HUES48 (cell line): ENCODE data around the gene BORCS8.
"Not testable (repeated sequence)": the region's sequence is repeated elsewhere in the genome, so short reads cannot be mapped to it uniquely, and the experiment has no call there.

ENCODE experiments used
- H3K27ac ChIP-seq: one replicate; pipeline ENCODE4 v1.7.0; 2013; ENCODE audit warnings: low read depth, low read length, inconsistent platforms
- H3K27me3 ChIP-seq: 2 replicates; pipeline ENCODE4 v1.6.1; 2013; ENCODE audit warnings: mild to moderate bottlenecking, low read length; ENCODE audit not compliant: control insufficient read depth, insufficient read depth
- H3K36me3 ChIP-seq: 2 replicates; pipeline ENCODE4 v1.6.1; 2013; ENCODE audit warnings: low read length; ENCODE audit not compliant: control insufficient read depth, insufficient read depth
- H3K4me1 ChIP-seq: 2 replicates; pipeline ENCODE4 v1.6.1; 2013; ENCODE audit warnings: mild to moderate bottlenecking, low read length; ENCODE audit not compliant: control insufficient read depth, insufficient read depth
- H3K4me3 ChIP-seq: 2 replicates; pipeline ENCODE4 v1.5.1; 2013; ENCODE audit warnings: mild to moderate bottlenecking, low read depth, low read length
- H3K9ac ChIP-seq: 2 replicates; pipeline ENCODE4 v1.6.1; 2013; ENCODE audit warnings: mild to moderate bottlenecking, low read depth, low read length, moderate library complexity
- H3K9me3 ChIP-seq: 2 replicates; pipeline ENCODE4 v1.6.1; 2013; ENCODE audit warnings: low read length; ENCODE audit not compliant: control insufficient read depth, insufficient read depth

The BORCS8 gene

DNA sequence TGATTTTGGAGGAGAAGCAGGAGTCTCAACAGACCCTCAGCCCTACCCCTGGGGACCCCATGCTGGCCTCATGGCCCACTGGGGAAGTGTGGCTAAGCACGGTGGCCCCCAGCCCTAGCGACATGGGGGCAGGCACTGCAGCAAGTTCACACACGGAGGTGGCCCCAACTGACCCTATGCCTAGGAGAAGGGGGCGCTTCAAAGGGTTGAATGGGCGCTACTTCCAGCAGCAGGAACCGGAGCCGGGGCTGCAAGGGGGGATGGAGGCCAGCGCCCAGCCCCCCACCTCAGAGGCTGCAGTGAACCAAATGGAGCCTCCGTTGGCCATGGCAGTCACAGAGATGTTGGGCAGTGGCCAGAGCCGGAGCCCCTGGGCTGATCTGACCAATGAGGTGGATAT, 34.7 kb upstream of the BORCS8 start:
- H3K27me3 ChIP-seq = peaks cover 31% of the 10 kb centered on the region
- no peaks in the 10 kb centered on the region for H3K4me1 ChIP-seq
- H3K36me3 ChIP-seq = no peaks in the 10 kb centered on the region
- H3K27ac ChIP-seq = no peak overlapping the region
- H3K4me3 ChIP-seq = no peak overlapping the region
- H3K9me3 ChIP-seq = no peaks in the 10 kb centered on the region
- no peak overlapping the region for H3K9ac ChIP-seq

DNA sequence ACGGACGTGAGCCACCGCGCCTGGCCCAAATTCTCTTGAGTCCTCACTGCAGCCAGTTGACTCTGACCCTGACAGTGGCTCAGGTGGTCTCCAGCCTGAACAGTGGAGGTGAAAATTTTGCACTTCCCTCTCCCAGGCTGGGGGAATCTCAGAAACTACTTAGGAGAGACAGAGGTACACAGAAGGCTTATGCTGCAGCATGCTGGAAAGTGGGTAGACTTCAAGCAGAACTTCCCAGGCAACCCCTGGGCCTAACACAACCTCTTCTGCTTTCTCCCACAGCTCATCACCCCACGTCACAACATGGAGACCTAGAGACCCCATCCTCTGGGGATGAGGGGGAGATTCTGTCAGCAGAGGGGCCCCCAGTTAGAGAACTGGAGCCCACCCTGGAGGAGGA, 34.3 kb upstream of the BORCS8 start:
- no peak overlapping the region for H3K27ac ChIP-seq
- H3K4me1 ChIP-seq = no peaks in the 10 kb centered on the region
- H3K4me3 ChIP-seq = no peak overlapping the region
- H3K9me3 ChIP-seq = no peaks in the 10 kb centered on the region
- H3K36me3 ChIP-seq = no peaks in the 10 kb centered on the region
- H3K9ac ChIP-seq = no peak overlapping the region
- peaks cover 31% of the 10 kb centered on the region for H3K27me3 ChIP-seq

DNA sequence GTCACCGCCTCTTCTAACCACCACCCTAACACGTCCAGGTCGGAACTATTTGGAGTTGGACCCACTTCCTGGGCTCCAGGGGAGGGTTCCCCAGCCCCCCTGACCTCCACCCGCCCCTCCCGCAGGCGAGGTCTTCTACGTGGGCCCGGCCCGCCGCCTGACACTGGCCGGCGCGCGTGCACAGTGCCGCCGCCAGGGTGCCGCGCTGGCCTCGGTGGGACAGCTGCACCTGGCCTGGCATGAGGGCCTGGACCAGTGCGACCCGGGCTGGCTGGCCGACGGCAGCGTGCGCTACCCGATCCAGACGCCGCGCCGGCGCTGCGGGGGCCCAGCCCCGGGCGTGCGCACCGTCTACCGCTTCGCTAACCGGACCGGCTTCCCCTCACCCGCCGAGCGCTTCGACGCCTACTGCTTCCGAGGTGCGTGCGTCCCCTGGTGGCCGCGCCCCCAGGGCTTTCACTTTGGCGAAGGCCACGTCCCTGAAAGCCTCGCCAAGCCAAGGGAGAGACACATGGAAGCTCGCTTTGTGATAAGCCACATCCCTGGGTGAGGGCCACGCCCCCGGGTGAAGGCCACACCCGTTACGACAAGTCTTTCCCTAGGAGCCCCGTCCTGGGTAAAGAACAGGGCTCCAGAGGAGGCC, 33.0 kb upstream of the BORCS8 start:
- no peaks in the 10 kb centered on the region for H3K36me3 ChIP-seq
- no peaks in the 10 kb centered on the region for H3K9me3 ChIP-seq
- peak overlapping the region; percentile 59 for H3K4me3 ChIP-seq
- no peak overlapping the region for H3K27ac ChIP-seq
- H3K4me1 ChIP-seq = no peaks in the 10 kb centered on the region
- H3K9ac ChIP-seq = no peak overlapping the region
- peaks cover 31% of the 10 kb centered on the region for H3K27me3 ChIP-seq

DNA sequence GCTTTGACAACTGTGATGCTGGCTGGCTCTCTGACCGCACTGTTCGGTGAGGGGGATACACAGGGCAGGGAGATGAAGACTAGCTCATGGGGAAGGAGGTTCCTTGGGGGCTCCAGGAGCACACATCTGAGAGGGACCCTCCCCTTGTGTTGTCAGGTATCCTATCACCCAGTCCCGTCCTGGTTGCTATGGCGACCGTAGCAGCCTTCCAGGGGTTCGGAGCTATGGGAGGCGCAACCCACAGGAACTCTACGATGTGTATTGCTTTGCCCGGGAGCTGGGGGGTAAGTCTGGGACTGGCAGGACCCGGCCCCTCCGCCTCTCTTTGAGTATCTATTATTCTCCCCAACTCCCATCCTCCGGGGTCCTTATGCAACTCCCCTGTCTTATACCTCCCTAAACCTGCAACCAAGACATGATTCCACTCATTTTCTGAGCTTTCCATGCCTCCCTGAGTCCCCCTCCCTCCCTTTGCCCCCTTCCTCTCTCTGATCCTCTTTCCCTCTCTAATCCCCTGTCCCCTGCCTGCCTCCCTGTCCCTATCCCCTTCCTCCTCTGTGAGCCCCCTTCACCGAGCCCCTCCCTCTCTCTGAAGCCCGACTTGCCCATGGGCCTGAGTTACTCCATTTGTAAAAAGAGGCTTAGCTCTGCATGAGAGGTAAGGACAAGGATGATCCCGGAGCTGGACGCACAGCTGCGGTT, 32.3 kb upstream of the BORCS8 start:
- no peaks in the 10 kb centered on the region for H3K9me3 ChIP-seq
- H3K36me3 ChIP-seq = no peaks in the 10 kb centered on the region
- H3K4me3 ChIP-seq = peak overlapping the region; percentile 59
- H3K9ac ChIP-seq = no peak overlapping the region
- no peaks in the 10 kb centered on the region for H3K4me1 ChIP-seq
- H3K27me3 ChIP-seq = peaks cover 31% of the 10 kb centered on the region
- H3K27ac ChIP-seq = no peak overlapping the region

DNA sequence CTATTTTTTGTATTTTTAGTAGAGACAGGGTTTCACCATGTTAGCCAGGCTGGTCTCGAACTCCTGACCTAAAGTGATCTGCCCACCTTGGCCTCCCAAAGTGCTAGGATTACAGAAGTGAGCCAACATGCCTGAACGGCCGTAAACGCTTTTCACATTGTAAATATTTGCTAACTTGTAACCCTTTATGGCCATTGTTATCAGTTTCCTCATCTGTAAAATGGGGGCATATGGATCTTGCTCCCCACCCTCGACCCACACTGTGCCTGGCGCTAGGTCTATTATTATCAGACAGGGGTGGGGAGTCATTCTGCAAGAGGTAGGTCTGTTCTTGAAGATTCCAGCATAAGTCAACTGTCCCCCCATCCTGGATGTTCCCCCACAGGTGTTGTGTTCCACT, 31.7 kb upstream of the BORCS8 start:
- H3K9ac ChIP-seq = no peak overlapping the region
- H3K27ac ChIP-seq = no peak overlapping the region
- peaks cover 31% of the 10 kb centered on the region for H3K27me3 ChIP-seq
- no peaks in the 10 kb centered on the region for H3K9me3 ChIP-seq
- no peaks in the 10 kb centered on the region for H3K4me1 ChIP-seq
- H3K4me3 ChIP-seq = no peak overlapping the region
- H3K36me3 ChIP-seq = no peaks in the 10 kb centered on the region

DNA sequence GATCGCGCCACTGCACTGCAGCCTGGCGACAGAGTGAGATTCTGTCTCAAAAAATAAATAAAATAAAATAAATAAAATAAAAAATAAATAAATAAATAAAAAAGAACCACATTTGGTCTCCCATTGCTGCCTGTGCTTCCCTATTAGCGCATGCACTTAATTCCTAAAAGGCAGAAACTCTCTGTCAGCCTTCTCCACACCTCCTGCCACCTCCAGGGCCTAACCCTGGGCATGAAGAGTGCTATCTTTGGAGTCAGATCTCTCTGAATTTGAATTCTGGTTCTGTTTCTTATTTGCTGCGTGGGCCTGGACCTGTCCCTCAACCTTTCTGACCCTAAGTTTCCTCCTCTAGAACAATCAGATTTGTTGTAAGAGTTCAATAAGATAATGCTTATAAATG, 31.1 kb upstream of the BORCS8 start:
- H3K9ac ChIP-seq = no peak overlapping the region
- no peaks in the 10 kb centered on the region for H3K36me3 ChIP-seq
- no peak overlapping the region for H3K27ac ChIP-seq
- H3K4me1 ChIP-seq = no peaks in the 10 kb centered on the region
- H3K9me3 ChIP-seq = no peaks in the 10 kb centered on the region
- H3K4me3 ChIP-seq = no peak overlapping the region
- peaks cover 31% of the 10 kb centered on the region for H3K27me3 ChIP-seq

DNA sequence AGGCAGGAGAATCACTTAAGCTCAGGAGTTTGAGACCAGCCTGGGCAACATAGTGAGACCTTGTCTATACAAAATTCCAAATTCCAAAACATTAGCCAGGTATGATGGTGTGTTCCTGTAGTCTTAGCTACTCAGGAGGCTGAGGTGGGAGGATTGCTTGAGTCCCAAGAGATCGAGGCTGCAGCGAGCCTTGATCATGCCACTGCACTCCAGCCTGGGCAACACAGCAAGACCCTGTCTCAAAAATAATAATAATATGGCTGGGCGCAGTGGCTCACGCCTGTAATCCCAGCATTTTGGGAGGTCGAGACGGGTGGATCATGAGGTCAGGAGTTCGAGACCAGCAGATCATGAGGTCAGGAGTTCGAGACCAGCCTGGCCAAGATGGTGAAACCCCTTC, 29.0 kb upstream of the BORCS8 start:
- H3K4me1 ChIP-seq, H3K9ac ChIP-seq, H3K36me3 ChIP-seq, H3K27ac ChIP-seq, H3K4me3 ChIP-seq, H3K9me3 ChIP-seq: not testable (repeated sequence)
- H3K27me3 ChIP-seq = peaks cover 28% of the 10 kb centered on the region

DNA sequence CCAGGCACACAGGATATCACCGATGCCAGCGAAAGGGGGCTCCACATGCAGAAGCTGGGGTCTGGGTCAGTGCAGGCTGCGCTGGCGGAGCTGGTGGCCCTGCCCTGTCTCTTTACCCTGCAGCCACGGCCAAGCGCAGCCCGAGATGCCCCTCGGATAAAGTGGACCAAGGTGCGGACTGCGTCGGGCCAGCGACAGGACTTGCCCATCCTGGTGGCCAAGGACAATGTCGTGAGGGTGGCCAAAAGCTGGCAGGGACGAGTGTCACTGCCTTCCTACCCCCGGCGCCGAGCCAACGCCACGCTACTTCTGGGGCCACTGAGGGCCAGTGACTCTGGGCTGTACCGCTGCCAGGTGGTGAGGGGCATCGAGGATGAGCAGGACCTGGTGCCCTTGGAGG, 27.0 kb upstream of the BORCS8 start:
- H3K9ac ChIP-seq = no peak overlapping the region
- no peaks in the 10 kb centered on the region for H3K9me3 ChIP-seq
- no peak overlapping the region for H3K27ac ChIP-seq
- no peaks in the 10 kb centered on the region for H3K36me3 ChIP-seq
- no peak overlapping the region for H3K4me3 ChIP-seq
- H3K4me1 ChIP-seq = peaks cover 4% of the 10 kb centered on the region; the same call in 1 of the 2 replicates
- H3K27me3 ChIP-seq = peaks cover 17% of the 10 kb centered on the region

DNA sequence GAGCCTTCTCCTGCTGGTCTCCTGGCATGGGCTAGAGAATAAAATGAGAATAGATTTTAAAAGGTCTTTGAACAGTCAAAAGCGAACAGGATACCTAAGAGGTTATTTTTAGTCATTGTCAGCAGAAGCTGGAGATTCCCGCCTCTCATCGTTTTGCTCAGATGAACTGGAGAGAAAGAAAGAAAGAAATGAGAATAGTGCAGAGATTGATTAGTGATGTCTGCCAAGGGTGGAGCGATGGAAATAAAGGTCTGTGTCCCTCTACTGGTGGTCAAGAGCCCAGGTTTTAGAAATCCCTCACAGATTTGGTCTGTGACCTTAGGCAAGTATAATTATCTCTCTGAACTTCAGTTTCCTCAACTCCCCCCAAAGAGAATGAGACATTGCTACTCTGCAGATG, 25.1 kb upstream of the BORCS8 start:
- H3K9me3 ChIP-seq = no peaks in the 10 kb centered on the region
- peaks cover 8% of the 10 kb centered on the region; the same call in 1 of the 2 replicates for H3K4me1 ChIP-seq
- no peak overlapping the region for H3K9ac ChIP-seq
- H3K36me3 ChIP-seq = no peaks in the 10 kb centered on the region
- H3K4me3 ChIP-seq = no peak overlapping the region
- H3K27me3 ChIP-seq = peaks cover 27% of the 10 kb centered on the region
- no peak overlapping the region for H3K27ac ChIP-seq

DNA sequence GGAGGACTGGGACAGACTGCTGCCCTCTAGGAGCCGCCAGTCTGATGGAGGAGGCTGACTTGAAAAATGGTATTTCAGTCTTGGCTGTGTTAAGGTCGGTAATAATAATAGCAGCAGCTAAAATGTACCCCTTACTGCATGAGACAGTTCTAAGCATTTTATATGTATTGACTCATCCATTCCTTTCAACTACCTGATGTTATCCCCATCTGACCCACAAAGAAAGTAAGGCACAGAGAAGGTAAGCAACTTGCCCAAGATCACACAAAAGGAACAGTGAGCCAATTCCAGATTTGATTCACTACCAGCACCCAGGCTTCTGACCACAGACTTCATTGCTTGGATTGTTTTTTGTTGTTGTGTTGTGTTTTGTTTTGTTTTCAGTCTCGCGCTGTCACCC, 23.8 kb upstream of the BORCS8 start:
- Histone ChIP-seq H3K4me1 (peaks cover 8% of the 10 kb centered on the region; the same call in 1 of the 2 replicates), H3K9me3 (no peaks in the 10 kb centered on the region), H3K4me3 (no peak overlapping the region), H3K9ac (no peak overlapping the region), H3K27me3 (peaks cover 39% of the 10 kb centered on the region), H3K36me3 (no peaks in the 10 kb centered on the region), H3K27ac (no peak overlapping the region)

DNA sequence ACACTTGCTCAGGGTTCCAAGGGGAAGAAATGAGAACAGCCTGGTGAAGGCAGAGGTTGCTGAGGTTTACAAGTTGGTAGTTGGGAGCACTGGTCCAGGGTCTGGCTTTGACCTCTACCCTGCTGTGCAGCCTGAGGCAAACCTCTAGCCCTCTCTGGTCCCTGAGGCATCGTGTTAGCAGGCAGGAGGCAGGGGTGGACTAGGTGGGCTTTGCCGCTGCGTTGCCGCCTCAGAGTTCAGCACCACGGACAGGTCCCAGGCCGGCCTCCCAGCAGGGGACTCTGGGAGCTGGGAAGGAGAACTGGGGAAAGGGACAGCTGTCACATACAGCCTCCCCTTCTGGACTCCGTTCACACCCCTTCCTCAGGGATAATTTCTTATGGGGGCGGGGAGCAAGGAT, 22.9 kb upstream of the BORCS8 start:
- Histone ChIP-seq H3K27me3 (peaks cover 45% of the 10 kb centered on the region), H3K9ac (no peak overlapping the region), H3K4me1 (peaks cover 8% of the 10 kb centered on the region; the same call in 1 of the 2 replicates), H3K9me3 (no peaks in the 10 kb centered on the region), H3K36me3 (no peaks in the 10 kb centered on the region), H3K27ac (no peak overlapping the region), H3K4me3 (no peak overlapping the region)
